Vagina (tissue), 2 donors: Measurements from ENCODE around the gene RRP12.

ENCODE experiments used
- CTCF ChIP-seq, 3 experiments: fragments of 450-650 bp in 2 of 3; fragments of 200-600 bp in 1 of 3; sonication (generic) in 1 of 3; IDR thresholded peaks; one replicate each; pipeline ENCODE4 v1.5.1; 2017 to 2019; ENCODE audit warnings: antibody characterized with exemption in 3 of 3, mild to moderate bottlenecking in 2 of 3, moderate library complexity in 2 of 3
- POLR2A ChIP-seq, 2 donors: fragments of 450-650 bp; IDR thresholded peaks; one replicate each; pipeline ENCODE4 v1.6.1; 2017; ENCODE audit warnings: antibody characterized with exemption in 2 of 2, mild to moderate bottlenecking in 2 of 2, moderate library complexity in 2 of 2

- TF ChIP-seq CTCF (IDR thresholded peaks at IDR 0.05) (no peak), POLR2A (IDR thresholded peaks at IDR 0.05) (no peak)
Measured at GRCh38 chr10:97360705-97361536, 40.2 kb downstream of the RRP12 start.
